Measurements from ENCODE around the gene SPI1.

GRCh38 chr11:47369676-47370075 is 8.7 kb downstream of the SPI1 start:
- TF ChIP-seq CTCF (IDR thresholded peaks at IDR 0.05; ENCODE audit: insufficient read depth, low read length, poor library complexity, severe bottlenecking) (no peak), EZH2phosphoT487 (conservative IDR thresholded peaks at IDR 0.05; ENCODE audit: low read length) (no peak)

All from SU-DHL-6 (cell line).